ENCODE measurements around the gene RHBDD1. TPM values are rescaled to one million over a fixed set of nuclear protein-coding genes. Genes with fewer than 3 reads are reported as not detected.

Gene RHBDD1
- total RNA-seq, 2 experiments from 2014 or later, result 43.8 to 47.1 TPM

DNA sequence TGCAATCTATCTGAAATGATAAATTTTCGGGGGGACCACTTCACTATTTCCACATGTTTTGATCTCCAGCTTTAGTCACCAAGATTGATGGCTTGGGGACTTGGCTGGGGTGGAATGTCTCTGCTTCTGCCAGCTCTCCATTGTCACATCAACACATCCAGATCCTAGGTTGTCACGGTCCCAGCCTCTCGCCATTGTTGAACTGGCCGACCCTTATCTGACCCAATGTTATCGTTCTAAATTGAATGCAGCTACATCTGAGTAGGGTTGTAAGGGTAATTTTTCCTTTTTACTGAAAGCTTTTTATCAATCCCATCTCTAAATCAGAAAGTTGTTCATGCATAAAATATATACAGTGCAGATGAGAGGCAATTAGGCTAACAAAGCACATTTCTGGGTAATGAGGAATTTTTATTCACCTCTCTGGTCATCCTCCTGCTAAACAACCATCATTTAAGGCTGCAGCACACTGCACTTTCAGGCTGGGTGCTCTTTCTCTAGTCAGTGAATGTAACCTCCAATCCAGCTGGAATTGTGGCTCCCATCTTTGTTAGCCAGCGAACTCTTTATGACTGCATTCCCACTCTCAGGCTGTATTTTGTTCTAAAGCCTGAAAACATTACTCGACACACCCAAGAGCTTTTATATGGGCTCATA lies 200.0 kb downstream of the RHBDD1 start:
- Mint-ChIP-seq H3K27me3 (peaks cover 33% of the 10 kb centered on the region), H3K27ac (no peak overlapping the region), H3K4me1 (ENCODE audit: low read depth) (no peaks in the 10 kb centered on the region), H3K9me3 (peaks cover 2% of the 10 kb centered on the region), H3K36me3 (ENCODE audit: low read depth) (no peaks in the 10 kb centered on the region), H3K4me3 (no peak overlapping the region)
- no peaks in the 10 kb centered on the region for H3K4me1 ChIP-seq (ENCODE audit: insufficient read depth, low read length)
- ATAC-seq (ENCODE audit: poor library complexity) (no peak), DNase-seq (no peak)
- TF ChIP-seq CTCF (IDR thresholded peaks at IDR 0.05), result no peak
- POLR2A ChIA-PET, result no interaction called here
- CTCF ChIA-PET, result interaction anchor here (1.3 kb wide), 1 partner anchor 10 kb away, joined by 3 read pairs; no protein-coding TSS in a partner anchor
- intact Hi-C loops (cut with DNase I, micrococcal nuclease), result loop anchor here (10.0 kb wide), 1 partner anchor 729 kb away; no protein-coding TSS in a partner anchor
- H3K36me3 ChIP-seq (ENCODE audit: insufficient read depth, low read length), result no peaks in the 10 kb centered on the region
- H3K4me3 ChIP-seq (ENCODE audit: low read length), result no peak overlapping the region
- H3K27me3 ChIP-seq (ENCODE audit: control insufficient read depth in 1 of 2, insufficient read depth in 2 of 2, low read length in 2 of 2), result no peaks in the 10 kb centered on the region
- no peak overlapping the region for H3K27ac ChIP-seq (ENCODE audit: low read depth in 1 of 2, low read length in 2 of 2)
- H3K9me3 ChIP-seq (ENCODE audit: control insufficient read depth in 1 of 2, insufficient read depth in 1 of 2, low read length in 2 of 2), result no peaks in the 10 kb centered on the region

GRCh38 chr2:227036527-227036926 lies 200.7 kb downstream of the RHBDD1 start:
- intact Hi-C loops (cut with DNase I, micrococcal nuclease), result loop anchor here (10.0 kb wide), 1 partner anchor 728 kb away; no protein-coding TSS in a partner anchor
- H3K36me3 Mint-ChIP-seq (ENCODE audit: low read depth), result no peaks in the 10 kb centered on the region
- H3K36me3 ChIP-seq (ENCODE audit: insufficient read depth, low read length), result no peaks in the 10 kb centered on the region
- peaks cover 2% of the 10 kb centered on the region for H3K9me3 Mint-ChIP-seq
- H3K4me3 ChIP-seq (ENCODE audit: low read length), result no peak overlapping the region
- no peak overlapping the region for H3K27ac Mint-ChIP-seq
- ATAC-seq (ENCODE audit: poor library complexity) (no peak), DNase-seq (no peak)
- no peaks in the 10 kb centered on the region for H3K9me3 ChIP-seq (ENCODE audit: control insufficient read depth in 1 of 2, insufficient read depth in 1 of 2, low read length in 2 of 2)
- ChIA-PET POLR2A (no interaction called here), CTCF (no interaction called here)
- no peaks in the 10 kb centered on the region for H3K4me1 ChIP-seq (ENCODE audit: insufficient read depth, low read length)
- H3K27ac ChIP-seq (ENCODE audit: low read depth in 1 of 2, low read length in 2 of 2), result no peak overlapping the region
- H3K4me1 Mint-ChIP-seq (ENCODE audit: low read depth), result no peaks in the 10 kb centered on the region
- no peak for TF ChIP-seq CTCF (IDR thresholded peaks at IDR 0.05)
- no peak overlapping the region for H3K4me3 Mint-ChIP-seq
- peaks cover 29% of the 10 kb centered on the region for H3K27me3 Mint-ChIP-seq
- H3K27me3 ChIP-seq (ENCODE audit: control insufficient read depth in 1 of 2, insufficient read depth in 2 of 2, low read length in 2 of 2), result no peaks in the 10 kb centered on the region

DNA sequence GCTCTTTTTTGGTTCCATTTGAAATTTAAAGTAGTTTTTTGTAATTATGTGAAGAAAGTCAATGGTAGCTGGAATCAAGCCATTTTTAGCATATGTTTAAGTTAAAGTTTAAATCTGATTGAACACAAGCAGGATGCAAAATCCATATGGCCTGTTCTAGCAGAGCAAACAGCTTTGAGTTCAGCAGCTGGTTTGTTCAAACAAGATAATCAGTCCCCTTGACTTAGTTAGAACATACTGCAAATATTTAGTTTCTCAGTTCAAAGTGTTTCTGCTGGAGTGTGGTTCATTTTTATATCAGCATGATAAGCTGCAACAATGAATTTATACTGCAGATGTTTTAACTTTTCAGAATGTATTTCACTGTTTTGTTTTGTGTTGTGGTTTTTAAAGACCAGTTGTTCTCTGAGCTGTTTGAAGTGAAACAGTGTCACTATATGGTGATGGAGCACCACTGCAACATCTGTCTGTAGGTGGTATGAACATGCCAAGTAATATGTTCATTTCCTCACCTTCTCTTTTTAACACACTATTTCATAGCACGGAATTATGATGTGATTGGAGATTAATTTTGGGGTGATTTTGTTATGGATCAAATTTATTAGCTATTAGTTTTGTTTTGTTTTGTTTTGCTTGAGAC lies 202.8 kb downstream of the RHBDD1 start:
- Histone ChIP-seq H3K27me3 (ENCODE audit: control insufficient read depth in 1 of 2, insufficient read depth in 2 of 2, low read length in 2 of 2) (no peaks in the 10 kb centered on the region), H3K9me3 (ENCODE audit: control insufficient read depth in 1 of 2, insufficient read depth in 1 of 2, low read length in 2 of 2) (peaks cover 0 to 3% of the 10 kb centered on the region in 2 experiments), H3K4me1 (ENCODE audit: insufficient read depth, low read length) (no peaks in the 10 kb centered on the region), H3K27ac (ENCODE audit: low read depth in 1 of 2, low read length in 2 of 2) (no peak overlapping the region), H3K36me3 (ENCODE audit: insufficient read depth, low read length) (no peaks in the 10 kb centered on the region), H3K4me3 (ENCODE audit: low read length) (no peak overlapping the region)
- Mint-ChIP-seq H3K4me3 (no peak overlapping the region), H3K27ac (no peak overlapping the region), H3K4me1 (ENCODE audit: low read depth) (no peaks in the 10 kb centered on the region), H3K9me3 (peaks cover 2% of the 10 kb centered on the region), H3K36me3 (ENCODE audit: low read depth) (no peaks in the 10 kb centered on the region), H3K27me3 (peaks cover 26% of the 10 kb centered on the region)
- ATAC-seq (ENCODE audit: poor library complexity) (no peak), DNase-seq (no peak)
- intact Hi-C loops (cut with DNase I, micrococcal nuclease), result loop anchor here (10.0 kb wide), 1 partner anchor 726 kb away; no protein-coding TSS in a partner anchor
- ChIA-PET POLR2A (no interaction called here), CTCF (no interaction called here)
- no peak for TF ChIP-seq CTCF (IDR thresholded peaks at IDR 0.05)

All from CD4-positive, alpha-beta T cell (primary cell).